Smooth muscle cell (in vitro differentiated cells): ENCODE results near the gene GGACT. TPM values are rescaled to one million over a fixed set of nuclear protein-coding genes. Genes with fewer than 3 reads are reported as not detected.

Source experiments
- DNase-seq: peaks from one replicate; lab custom pipeline; 2025; ENCODE audit not compliant: unreplicated experiment; lab: John Stamatoyannopoulos, UW
- H2AFZ ChIP-seq: fragments of 200-600 bp; sonication (generic); 2 replicates; pipeline ENCODE4 v1.6.0; 2016; ENCODE audit warnings: antibody characterized with exemption, low read depth, mild to moderate bottlenecking
- H3F3A ChIP-seq: fragments of 200-600 bp; sonication (generic); 2 replicates; pipeline ENCODE4 v1.6.0; 2017; ENCODE audit warnings: antibody characterized with exemption, low read depth
- H3K27ac ChIP-seq: fragments of 200-600 bp; sonication (generic); 2 replicates; pipeline ENCODE4 v1.5.1; 2016; ENCODE audit warnings: low read depth, mild to moderate bottlenecking
- H3K27me3 ChIP-seq: fragments of 200-600 bp; sonication (generic); 2 replicates; pipeline ENCODE4 v1.6.1; 2016; ENCODE audit warnings: low read depth, mild to moderate bottlenecking
- H3K36me3 ChIP-seq: fragments of 200-600 bp; sonication (generic); 2 replicates; pipeline ENCODE4 v1.5.1; 2016; ENCODE audit warnings: low read depth
- H3K4me1 ChIP-seq: fragments of 200-600 bp; sonication (generic); 2 replicates; pipeline ENCODE4 v1.5.1; 2016; ENCODE audit warnings: low read depth
- H3K4me2 ChIP-seq: fragments of 200-600 bp; sonication (generic); 2 replicates; pipeline ENCODE4 v1.6.0; 2016; ENCODE audit warnings: mild to moderate bottlenecking
- H3K4me3 ChIP-seq: fragments of 200-600 bp; sonication (generic); 2 replicates; pipeline ENCODE4 v1.5.1; 2016; ENCODE audit warnings: mild to moderate bottlenecking
- H3K79me2 ChIP-seq: fragments of 200-600 bp; sonication (generic); 2 replicates; pipeline ENCODE4 v1.6.0; 2016; ENCODE audit warnings: low read depth, mild to moderate bottlenecking
- H3K9ac ChIP-seq: fragments of 200-600 bp; sonication (generic); 2 replicates; pipeline ENCODE4 v1.6.0; 2016; ENCODE audit warnings: low read depth
- H3K9me3 ChIP-seq: fragments of 200-600 bp; sonication (generic); replicated peaks from 2 replicates; pipeline ENCODE4 v1.5.1; 2016; ENCODE audit warnings: low read depth
- H4K20me1 ChIP-seq: fragments of 200-600 bp; sonication (generic); 2 replicates; pipeline ENCODE4 v1.6.0; 2016; ENCODE audit warnings: low read depth
- CTCF ChIP-seq: fragments of 200-600 bp; sonication (generic); IDR thresholded peaks from 2 replicates; pipeline ENCODE4 v1.5.1; 2017; ENCODE audit warnings: borderline replicate concordance, mild to moderate bottlenecking, antibody characterized with exemption; ENCODE audit not compliant: insufficient read depth, poor library complexity, severe bottlenecking
- WGBS: methylation state at CpG from one replicate; pipeline ENCODE4 v1.1.7; 2016; ENCODE audit warnings: low lambda C conversion rate; 5-methylcytosine and 5-hydroxymethylcytosine counted together
- polyA plus RNA-seq: library from polyadenylated mRNA; unstranded; fragments of >200 nt; fragmentation: Nextera tagmentation; extraction: Ambion mirVana; gene quantifications from 2 replicates; pipeline ENCODE4 v1.2.1, GENCODE V29; 2016
- total RNA-seq: library from RNA; depleted of rRNA; stranded (reverse); fragments of >200 nt; gene quantifications from 2 replicates; pipeline ENCODE4 v1.2.3, GENCODE V29; 2014

Gene GGACT
- total and polyA plus RNA-seq, 2 experiments from 2014 or later: 2.5 to 7.1 TPM

- no peak for DNase-seq
- Histone ChIP-seq H3K36me3 (no peaks in the 10 kb centered on the region), H2AFZ (no peak overlapping the region), H3K4me1 (no peaks in the 10 kb centered on the region), H3K79me2 (no peaks in the 10 kb centered on the region), H3F3A (no peaks in the 10 kb centered on the region), H3K9me3 (no peaks in the 10 kb centered on the region), H3K27me3 (no peaks in the 10 kb centered on the region), H3K4me3 (no peak overlapping the region), H4K20me1 (no peaks in the 10 kb centered on the region), H3K9ac (no peak overlapping the region), H3K4me2 (no peak overlapping the region), H3K27ac (no peak overlapping the region)
- TF ChIP-seq CTCF: no peak
- 93% methylated on average over 15 of the region's 15 CpGs for WGBS
These were observed 58.8 kb downstream of the GGACT start for GRCh38 chr13:100529666-100530377.

- no peak for DNase-seq
- Histone ChIP-seq H3K27ac (no peak overlapping the region), H3F3A (no peaks in the 10 kb centered on the region), H3K27me3 (no peaks in the 10 kb centered on the region), H2AFZ (no peak overlapping the region), H3K9ac (no peak overlapping the region), H3K4me1 (no peaks in the 10 kb centered on the region), H3K36me3 (no peaks in the 10 kb centered on the region), H3K79me2 (no peaks in the 10 kb centered on the region), H3K4me3 (no peak overlapping the region), H3K9me3 (no peaks in the 10 kb centered on the region), H3K4me2 (no peak overlapping the region), H4K20me1 (no peaks in the 10 kb centered on the region)
- 96% methylated on average over 11 of the region's 11 CpGs for WGBS
- TF ChIP-seq CTCF: no peak
These were observed 59.8 kb downstream of the GGACT start for GRCh38 chr13:100528820-100529219.

- no peaks in the 10 kb centered on the region for H3K27me3 ChIP-seq
- WGBS: 96% methylated on average over 9 of the region's 9 CpGs
- H3K4me3 ChIP-seq: no peak overlapping the region
- no peak overlapping the region for H3K4me2 ChIP-seq
- no peak overlapping the region for H3K9ac ChIP-seq
- no peak for TF ChIP-seq CTCF
- H2AFZ ChIP-seq: no peak overlapping the region
- no peak for DNase-seq
- no peaks in the 10 kb centered on the region for H3K4me1 ChIP-seq
- H4K20me1 ChIP-seq: no peaks in the 10 kb centered on the region
- no peaks in the 10 kb centered on the region for H3K79me2 ChIP-seq
- no peaks in the 10 kb centered on the region for H3K36me3 ChIP-seq
- no peak overlapping the region for H3K27ac ChIP-seq
- no peaks in the 10 kb centered on the region for H3K9me3 ChIP-seq
- no peaks in the 10 kb centered on the region for H3F3A ChIP-seq
These were observed 60.2 kb downstream of the GGACT start for GRCh38 chr13:100528353-100528752.

GRCh38 chr13:100527644-100528043 lies 60.9 kb downstream of the GGACT start:
- H3K4me1 ChIP-seq: no peaks in the 10 kb centered on the region
- no peaks in the 10 kb centered on the region for H4K20me1 ChIP-seq
- no peak overlapping the region for H3K27ac ChIP-seq
- no peaks in the 10 kb centered on the region for H3K9me3 ChIP-seq
- no peak overlapping the region for H3K4me3 ChIP-seq
- H3K27me3 ChIP-seq: no peaks in the 10 kb centered on the region
- WGBS: 90% methylated on average over 9 of the region's 9 CpGs
- no peak for TF ChIP-seq CTCF
- no peaks in the 10 kb centered on the region for H3K36me3 ChIP-seq
- H2AFZ ChIP-seq: no peak overlapping the region
- H3F3A ChIP-seq: no peaks in the 10 kb centered on the region
- H3K9ac ChIP-seq: no peak overlapping the region
- H3K4me2 ChIP-seq: no peak overlapping the region
- no peaks in the 10 kb centered on the region for H3K79me2 ChIP-seq
- no peak for DNase-seq
